WERI-Rb-1 (cell line): ENCODE data around the gene OTX2.

Source experiments
- DNase-seq: peaks from one replicate; pipeline ENCODE4 v3.0.0-alpha.2; 2020
- H3K27ac ChIP-seq: fragments of 250-450 bp; sonication (Bioruptor Pico); 2 replicates; pipeline ENCODE4 v1.5.1; 2020; ENCODE audit warnings: mild to moderate bottlenecking, moderate library complexity
- H3K27me3 ChIP-seq: fragments of 250-450 bp; sonication (Bioruptor Pico); 2 replicates; pipeline ENCODE4 v1.5.1; 2021; ENCODE audit warnings: mild to moderate bottlenecking, low read depth, moderate library complexity; ENCODE audit not compliant: insufficient read depth, severe bottlenecking
- H3K36me3 ChIP-seq: fragments of 250-450 bp; sonication (Bioruptor Pico); 2 replicates; pipeline ENCODE4 v1.5.1; 2020; ENCODE audit warnings: mild to moderate bottlenecking, moderate library complexity
- H3K4me3 ChIP-seq: 2 replicates; pipeline ENCODE4 v1.5.1; 2011; ENCODE audit warnings: low read depth, mild to moderate bottlenecking, control low read depth, low read length
- H3K9me3 ChIP-seq: fragments of 250-450 bp; sonication (Bioruptor Pico); 2 replicates; pipeline ENCODE4 v1.5.1; 2021; ENCODE audit warnings: mild to moderate bottlenecking, moderate library complexity; ENCODE audit not compliant: severe bottlenecking
- TF ChIP-seq, protein P1 (sequence below): IDR thresholded peaks from 2 replicates; pipeline ENCODE4 v1.5.1; 2011; ENCODE audit warnings: low read depth, mild to moderate bottlenecking, control low read depth, inconsistent platforms, low read length

Gene OTX2

DNA sequence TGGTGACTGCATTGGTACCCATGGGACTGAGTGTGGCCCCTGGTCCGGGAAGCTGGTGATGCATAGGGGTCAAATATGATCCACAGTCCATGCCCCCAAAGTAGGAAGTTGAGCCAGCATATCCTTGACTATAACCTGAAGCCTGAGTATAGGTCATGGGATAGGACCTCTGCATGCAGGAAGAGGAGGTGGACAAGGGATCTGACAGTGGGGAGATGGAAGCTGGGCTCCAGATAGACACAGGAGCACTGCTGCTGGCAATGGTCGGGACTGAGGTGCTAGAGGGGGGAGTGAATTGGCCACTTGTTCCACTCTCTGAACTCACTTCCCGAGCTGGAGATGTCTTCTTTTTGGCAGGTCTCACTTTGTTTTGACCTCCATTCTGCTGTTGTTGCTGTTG lies 8.4 kb downstream of the OTX2 start:
- Histone ChIP-seq H3K27ac (peak overlapping the region; percentile 98), H3K36me3 (peaks cover 99% of the 10 kb centered on the region), H3K4me3 (peak overlapping the region; percentile 99), H3K9me3 (no peaks in the 10 kb centered on the region), H3K27me3 (no peaks in the 10 kb centered on the region)
- TF ChIP-seq, protein P1, sequence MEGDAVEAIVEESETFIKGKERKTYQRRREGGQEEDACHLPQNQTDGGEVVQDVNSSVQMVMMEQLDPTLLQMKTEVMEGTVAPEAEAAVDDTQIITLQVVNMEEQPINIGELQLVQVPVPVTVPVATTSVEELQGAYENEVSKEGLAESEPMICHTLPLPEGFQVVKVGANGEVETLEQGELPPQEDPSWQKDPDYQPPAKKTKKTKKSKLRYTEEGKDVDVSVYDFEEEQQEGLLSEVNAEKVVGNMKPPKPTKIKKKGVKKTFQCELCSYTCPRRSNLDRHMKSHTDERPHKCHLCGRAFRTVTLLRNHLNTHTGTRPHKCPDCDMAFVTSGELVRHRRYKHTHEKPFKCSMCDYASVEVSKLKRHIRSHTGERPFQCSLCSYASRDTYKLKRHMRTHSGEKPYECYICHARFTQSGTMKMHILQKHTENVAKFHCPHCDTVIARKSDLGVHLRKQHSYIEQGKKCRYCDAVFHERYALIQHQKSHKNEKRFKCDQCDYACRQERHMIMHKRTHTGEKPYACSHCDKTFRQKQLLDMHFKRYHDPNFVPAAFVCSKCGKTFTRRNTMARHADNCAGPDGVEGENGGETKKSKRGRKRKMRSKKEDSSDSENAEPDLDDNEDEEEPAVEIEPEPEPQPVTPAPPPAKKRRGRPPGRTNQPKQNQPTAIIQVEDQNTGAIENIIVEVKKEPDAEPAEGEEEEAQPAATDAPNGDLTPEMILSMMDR: no peak
- DNase-seq: no peak

DNA sequence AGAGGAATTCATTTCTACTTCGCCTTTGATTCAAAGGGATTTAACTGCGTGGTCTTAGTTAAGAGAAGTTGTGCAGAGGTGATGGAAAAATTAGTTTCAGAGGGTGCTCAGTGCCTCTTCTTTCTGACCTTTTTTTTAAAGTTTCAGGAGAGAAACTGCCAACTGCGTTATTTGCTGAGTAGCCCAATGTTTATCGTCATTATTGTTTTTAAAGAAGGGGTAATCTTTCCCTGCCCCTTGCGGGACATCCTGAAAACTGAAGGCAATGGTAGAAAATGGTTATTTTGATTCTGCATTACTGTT lies 11.0 kb downstream of the OTX2 start:
- Histone ChIP-seq H3K9me3 (no peaks in the 10 kb centered on the region), H3K27me3 (no peaks in the 10 kb centered on the region), H3K27ac (peak overlapping the region; percentile 98), H3K36me3 (peaks cover 82% of the 10 kb centered on the region), H3K4me3 (peak overlapping the region; percentile 99)
- no peak for DNase-seq
- TF ChIP-seq, protein P1: no peak

DNA sequence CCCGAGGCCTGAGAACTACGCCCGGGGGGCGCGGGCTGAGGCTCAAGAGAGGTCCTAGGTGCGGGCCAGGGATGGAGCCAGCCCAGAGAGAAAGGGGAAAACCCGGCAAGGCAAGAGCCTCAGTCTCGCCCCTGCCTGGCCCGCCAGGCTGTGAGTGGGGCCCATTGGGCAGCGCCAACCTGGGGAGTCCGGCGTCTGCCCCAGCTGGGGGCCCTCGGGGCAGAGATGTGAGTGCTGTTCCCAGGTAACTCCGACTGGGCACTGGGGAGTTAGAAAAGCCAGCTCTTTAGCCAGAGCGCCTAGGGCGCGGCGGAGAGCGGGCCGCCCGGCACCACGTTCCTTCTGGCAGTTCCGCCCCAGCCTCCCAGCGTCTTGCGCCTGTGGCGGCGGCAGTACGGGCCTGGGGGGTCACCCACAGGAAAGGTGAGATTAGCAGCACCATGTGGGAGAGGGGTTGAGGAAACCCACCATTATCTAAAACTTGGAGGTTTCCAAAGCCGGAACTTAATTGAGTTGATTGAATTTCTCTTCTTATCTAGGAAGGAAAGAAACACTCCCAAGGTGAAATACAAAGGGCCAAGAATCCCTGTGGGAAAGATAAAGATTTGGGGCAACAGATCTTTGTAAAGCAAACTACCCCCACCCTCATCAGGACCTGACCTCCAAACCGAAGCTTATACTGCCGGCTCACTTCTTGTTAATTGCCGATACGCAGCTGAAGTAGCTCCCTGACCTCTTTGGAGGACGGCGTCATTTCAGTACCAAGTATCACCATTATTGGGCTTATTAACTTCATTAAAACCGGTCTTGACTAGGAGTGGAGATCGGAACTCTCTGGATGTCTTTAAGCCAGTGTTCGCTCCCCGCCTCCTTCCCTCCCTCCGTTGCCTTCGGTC lies 11.6 kb downstream of the OTX2 start:
- Histone ChIP-seq H3K27ac (peak overlapping the region; percentile 98), H3K36me3 (peaks cover 76% of the 10 kb centered on the region), H3K27me3 (no peaks in the 10 kb centered on the region), H3K4me3 (peak overlapping the region; percentile 99), H3K9me3 (no peaks in the 10 kb centered on the region)
- TF ChIP-seq, protein P1: no peak
- peak; percentile 88 for DNase-seq

DNA sequence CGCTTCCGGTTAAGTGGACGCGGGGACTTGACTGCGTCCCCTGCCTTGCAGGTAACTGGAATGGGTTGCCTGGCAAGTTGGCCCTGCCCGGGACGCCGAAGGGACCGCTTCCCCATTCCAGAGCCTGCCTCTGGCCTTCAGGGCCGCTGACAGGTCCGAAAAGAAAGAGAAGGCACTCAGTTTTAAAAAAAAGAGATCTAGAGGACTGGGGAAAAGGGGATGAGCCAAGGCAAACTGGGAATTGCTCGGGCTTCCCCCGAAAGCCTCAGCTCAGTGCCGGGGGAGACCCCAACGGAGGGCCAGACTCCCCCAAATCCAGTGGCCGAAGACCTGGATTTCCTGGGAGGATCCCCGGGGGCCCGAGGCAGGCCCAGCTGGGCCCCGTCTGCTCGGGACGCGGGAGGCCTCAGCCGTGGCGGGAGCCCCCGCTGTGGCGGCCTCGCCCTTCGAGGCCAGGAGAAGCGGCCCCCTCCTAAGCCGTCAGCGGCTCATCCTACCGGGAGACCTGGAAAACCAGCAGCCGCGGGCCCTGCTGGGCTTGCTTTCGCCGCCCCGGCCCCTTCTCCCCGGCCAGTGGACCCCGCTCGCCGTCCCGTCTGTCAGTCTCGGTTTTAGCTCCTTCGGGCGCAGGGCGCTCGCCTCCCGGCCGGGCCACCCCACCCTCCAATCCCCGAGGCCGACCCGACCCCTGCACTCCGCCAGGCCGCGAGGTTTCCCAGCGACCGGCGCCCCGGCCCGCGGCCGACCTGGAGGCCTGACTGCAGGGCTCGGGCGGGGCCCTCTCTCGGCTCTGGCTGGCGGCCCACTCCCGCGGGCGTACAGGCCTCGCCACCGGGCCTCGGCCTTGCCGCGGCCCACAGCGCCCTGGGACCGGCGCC lies 12.5 kb downstream of the OTX2 start:
- H3K9me3 ChIP-seq: no peaks in the 10 kb centered on the region
- no peaks in the 10 kb centered on the region for H3K27me3 ChIP-seq
- peak overlapping the region; percentile 99 for H3K4me3 ChIP-seq
- TF ChIP-seq, protein P1: no peak
- H3K27ac ChIP-seq: peak overlapping the region; percentile 98
- peaks cover 68% of the 10 kb centered on the region for H3K36me3 ChIP-seq
- peak; percentile 86 for DNase-seq

DNA sequence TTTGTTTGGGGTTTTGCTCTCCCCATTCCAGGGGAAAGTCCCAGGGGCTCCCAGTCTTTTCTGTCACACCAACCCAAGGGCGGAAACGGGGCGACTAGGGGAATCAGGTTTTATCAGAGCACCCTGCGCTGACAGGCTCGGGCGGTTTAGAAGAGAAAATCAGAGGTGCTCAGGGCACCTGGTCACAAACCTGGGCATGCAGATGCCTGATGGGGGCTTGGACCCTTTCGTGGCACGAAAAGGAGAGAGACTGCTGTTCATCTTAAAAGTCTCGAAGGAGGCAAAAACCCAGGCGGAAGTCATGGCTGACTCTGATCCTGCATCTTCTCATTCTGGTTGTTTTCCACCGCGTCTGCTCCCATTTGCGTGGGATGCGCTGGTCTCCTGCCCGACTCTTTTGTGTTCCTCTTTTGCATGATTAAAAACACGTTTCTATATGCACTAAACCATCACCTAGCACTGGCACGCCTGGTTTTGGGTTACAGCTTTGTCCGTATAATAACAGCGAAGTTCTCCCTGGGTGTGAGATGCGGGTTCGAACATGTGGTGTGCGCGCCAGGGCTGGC lies 13.2 kb downstream of the OTX2 start:
- DNase-seq: peak; percentile 68
- Histone ChIP-seq H3K27ac (peak overlapping the region; percentile 98), H3K4me3 (peak overlapping the region; percentile 99), H3K36me3 (peaks cover 60% of the 10 kb centered on the region), H3K9me3 (no peaks in the 10 kb centered on the region), H3K27me3 (no peaks in the 10 kb centered on the region)
- TF ChIP-seq, protein P1: no peak
